SU-DHL-6 (cell line): Measurements from ENCODE around the gene ASTN2.

Source experiments
- CTCF ChIP-seq: fragments of 200-600 bp; sonication (generic); IDR thresholded peaks from one replicate; pipeline ENCODE4 v1.5.1; 2017; ENCODE audit warnings: antibody characterized with exemption, mild to moderate bottlenecking, low read length, moderate library complexity; ENCODE audit not compliant: insufficient read depth, poor library complexity, severe bottlenecking
- EZH2phosphoT487 ChIP-seq: fragments of 200-600 bp; sonication (generic), shearing (Covaris generic); conservative IDR thresholded peaks from 2 replicates; pipeline ENCODE4 v1.6.1; 2018; ENCODE audit warnings: mild to moderate bottlenecking, antibody characterized with exemption, low read length, moderate library complexity, mixed read lengths

GRCh38 chr9:117231012-117231411, 183.8 kb downstream of the ASTN2 start:
- TF ChIP-seq CTCF (no peak), EZH2phosphoT487 (no peak)
